WTC11 (cell line): Measurements from ENCODE around the gene KIAA1755. TPM values are rescaled to one million over a fixed set of nuclear protein-coding genes. Genes with fewer than 3 reads are reported as not detected.
A peak's percentile ranks its signal among the peaks of the same experiment; 100 is the strongest.

Experiments
- ATAC-seq: fragments of 200-7000 bp; cut with Tn5 transposase; 2 replicates; pipeline ENCODE4 v1.10.0; 2021; ENCODE audit warnings: mild to moderate bottlenecking, moderate library complexity
- CTCF ChIA-PET: fragments of 300-600 bp; sonication (Branson Sonifier 250); formaldehyde crosslinking; loops from one replicate; lab custom pipeline; 2021; ENCODE audit warnings: antibody characterized with exemption; lab: Charles Lee
- POLR2A ChIA-PET: fragments of 350-600 bp; sonication (Branson Sonifier 250); formaldehyde crosslinking; loops from one replicate; lab custom pipeline; 2021; ENCODE audit warnings: antibody characterized with exemption; lab: Charles Lee
- DNase-seq: peaks from one replicate; pipeline ENCODE4 v3.0.0; 2021; ENCODE audit warnings: low spot score
- H3K27ac Mint-ChIP-seq: 2 replicates; pipeline ENCODE4 v1.8.0; 2021; ENCODE audit warnings: mixed read lengths
- H3K27me3 Mint-ChIP-seq: 2 replicates; pipeline ENCODE4 v1.8.0; 2021; ENCODE audit warnings: low read depth, mild to moderate bottlenecking, moderate library complexity, mixed read lengths
- H3K36me3 Mint-ChIP-seq: 2 replicates; pipeline ENCODE4 v1.8.0; 2021; ENCODE audit warnings: mixed read lengths
- H3K4me1 Mint-ChIP-seq: 2 replicates; pipeline ENCODE4 v1.8.0; 2022; ENCODE audit warnings: mixed read lengths
- H3K4me3 Mint-ChIP-seq: 2 replicates; pipeline ENCODE4 v1.8.0; 2021; ENCODE audit warnings: mild to moderate bottlenecking, moderate library complexity, mixed read lengths
- H3K9me3 Mint-ChIP-seq: 2 replicates; pipeline ENCODE4 v1.8.0; 2021; ENCODE audit warnings: mixed read lengths
- FOXJ3 ChIP-seq: sonication (generic); formaldehyde crosslinking; IDR thresholded peaks from 2 replicates; pipeline ENCODE4 v1.9.0; 2021; ENCODE audit warnings: missing genetic modification reagents, mild to moderate bottlenecking, borderline replicate concordance
- NFYB ChIP-seq: sonication (generic); formaldehyde crosslinking; conservative IDR thresholded peaks from 2 replicates; pipeline ENCODE4 v1.8.0; 2022; ENCODE audit warnings: low read depth, missing genetic modification reagents
- NR3C1 ChIP-seq: sonication (generic); formaldehyde crosslinking; conservative IDR thresholded peaks from 2 replicates; pipeline ENCODE4 v1.8.1; 2023; ENCODE audit warnings: low read depth, mild to moderate bottlenecking, missing genetic modification reagents
- OVOL2 ChIP-seq: fragments of 250-450 bp; sonication (Bioruptor Pico); IDR thresholded peaks from 2 replicates; pipeline ENCODE4 v1.9.0; 2021; ENCODE audit warnings: mild to moderate bottlenecking, borderline replicate concordance
- RELA ChIP-seq: sonication (generic); formaldehyde crosslinking; IDR thresholded peaks from 2 replicates; pipeline ENCODE4 v1.8.1; 2022; ENCODE audit warnings: missing genetic modification reagents, mild to moderate bottlenecking, borderline replicate concordance
- RORB ChIP-seq: fragments of 250-450 bp; sonication (Bioruptor Pico); IDR thresholded peaks from 2 replicates; pipeline ENCODE4 v1.9.0; 2021; ENCODE audit warnings: mild to moderate bottlenecking
- SOX15 ChIP-seq: fragments of 250-450 bp; sonication (Bioruptor Pico); IDR thresholded peaks from 2 replicates; pipeline ENCODE4 v1.9.0; 2021; ENCODE audit warnings: mild to moderate bottlenecking
- TEAD4 ChIP-seq: sonication (generic); formaldehyde crosslinking; IDR thresholded peaks from 2 replicates; pipeline ENCODE4 v1.8.0; 2022; ENCODE audit warnings: mild to moderate bottlenecking, missing genetic modification reagents
- ZBTB21 ChIP-seq: sonication (generic); formaldehyde crosslinking; IDR thresholded peaks from 2 replicates; pipeline ENCODE4 v1.8.1; 2023; ENCODE audit warnings: mild to moderate bottlenecking, missing genetic modification reagents, borderline replicate concordance
- ZNF263 ChIP-seq: sonication (generic); formaldehyde crosslinking; IDR thresholded peaks from 2 replicates; pipeline ENCODE4 v1.8.1; 2022; ENCODE audit warnings: low read depth, mild to moderate bottlenecking, moderate library complexity, missing genetic modification reagents
- ZNF416 ChIP-seq: fragments of 250-450 bp; sonication (Bioruptor Pico); IDR thresholded peaks from 2 replicates; pipeline ENCODE4 v1.9.0; 2021; ENCODE audit warnings: mild to moderate bottlenecking, inconsistent platforms
- total RNA-seq: library from RNA; stranded (reverse); gene quantifications from 3 replicates; pipeline ENCODE4 v1.2.3, GENCODE V29; 2021
- TF ChIP-seq, protein P1 (sequence below): sonication (generic); formaldehyde crosslinking; IDR thresholded peaks from 2 replicates; pipeline ENCODE4 v1.8.0; 2023; ENCODE audit warnings: missing genetic modification reagents
- TF ChIP-seq, protein P2 (sequence below): fragments of 250-450 bp; sonication (Bioruptor Pico); IDR thresholded peaks from 2 replicates; pipeline ENCODE4 v1.9.0; 2021; ENCODE audit warnings: mild to moderate bottlenecking
- TF ChIP-seq, protein P3 (sequence below): sonication (generic); formaldehyde crosslinking; IDR thresholded peaks from 2 replicates; pipeline ENCODE4 v1.8.1; 2022; ENCODE audit warnings: low read depth, mild to moderate bottlenecking, moderate library complexity, missing genetic modification reagents, borderline replicate concordance
- TF ChIP-seq, protein P4 (sequence below): fragments of 200-600 bp; IDR thresholded peaks from 2 replicates; pipeline ENCODE4 v1.8.0; 2022; ENCODE audit warnings: antibody characterized with exemption

The KIAA1755 gene
- total RNA-seq, 1 experiment from 2014 or later: 0.50 TPM

DNA sequence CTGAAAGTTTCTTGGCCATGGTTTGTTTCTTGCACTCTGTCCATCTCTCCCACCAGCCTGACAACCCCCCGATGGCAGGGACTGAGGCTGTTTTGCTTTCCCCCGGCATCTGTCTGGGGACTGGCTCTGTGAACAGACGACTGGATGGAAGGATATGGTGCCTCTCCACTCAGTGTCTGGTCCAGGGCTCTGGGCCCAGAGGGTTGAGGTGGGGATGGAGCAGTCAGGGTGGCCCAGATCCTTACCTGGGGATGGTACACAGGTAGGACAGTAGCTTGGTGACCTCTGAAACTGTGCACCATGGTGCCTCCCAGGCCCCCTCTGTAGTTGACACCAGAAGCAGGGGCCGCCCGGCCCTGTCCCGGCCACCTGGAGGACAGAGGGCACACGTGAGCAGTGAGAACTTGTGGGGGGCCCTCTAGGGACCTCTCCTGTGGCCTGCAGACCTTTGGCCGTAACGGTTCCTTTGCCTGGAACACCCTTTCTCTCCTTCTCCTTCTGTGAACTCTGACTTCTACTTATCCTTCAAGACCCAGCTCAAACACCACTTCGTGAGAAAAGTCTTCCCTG is 29.5 kb downstream of the KIAA1755 start (continued):
- TF ChIP-seq RELA (CRISPR knock-in tag) (no peak), RORB (CRISPR knock-in tag) (no peak)

DNA sequence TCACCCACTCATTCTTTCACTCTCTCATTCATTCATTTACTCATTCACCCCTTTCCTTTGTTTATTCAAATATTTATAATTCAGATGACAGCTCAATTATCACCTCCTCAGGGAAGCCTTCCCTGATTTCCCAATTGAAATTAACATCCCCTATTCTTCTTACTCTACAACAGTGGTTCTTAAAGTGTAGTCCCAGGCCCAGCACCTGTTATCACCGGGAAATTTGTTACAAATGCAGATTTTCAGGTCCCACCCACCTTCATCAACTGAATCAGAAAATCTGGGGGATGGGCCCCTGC is 30.3 kb downstream of the KIAA1755 start:
- DNase-seq: no peak
- H3K4me3 Mint-ChIP-seq: no peak overlapping the region
- no peaks in the 10 kb centered on the region for H3K27me3 Mint-ChIP-seq
- no peak overlapping the region for H3K27ac Mint-ChIP-seq
- CTCF ChIA-PET: interaction anchor here (1.3 to 3.4 kb wide), 3 partner anchors 9 to 157 kb away, joined by 3 to 15 read pairs (median 3); no protein-coding TSS in a partner anchor
- POLR2A ChIA-PET: no interaction called here
- H3K9me3 Mint-ChIP-seq: peaks cover 4% of the 10 kb centered on the region
- ATAC-seq: no peak
- H3K4me1 Mint-ChIP-seq: 0 out of 2 replicates have a peak, but pooled peaks cover 3% of the 10 kb centered on the region
- TF ChIP-seq ZNF263: no peak
- TF ChIP-seq ZNF416 (CRISPR knock-in tag): no peak
- TF ChIP-seq, protein P1, sequence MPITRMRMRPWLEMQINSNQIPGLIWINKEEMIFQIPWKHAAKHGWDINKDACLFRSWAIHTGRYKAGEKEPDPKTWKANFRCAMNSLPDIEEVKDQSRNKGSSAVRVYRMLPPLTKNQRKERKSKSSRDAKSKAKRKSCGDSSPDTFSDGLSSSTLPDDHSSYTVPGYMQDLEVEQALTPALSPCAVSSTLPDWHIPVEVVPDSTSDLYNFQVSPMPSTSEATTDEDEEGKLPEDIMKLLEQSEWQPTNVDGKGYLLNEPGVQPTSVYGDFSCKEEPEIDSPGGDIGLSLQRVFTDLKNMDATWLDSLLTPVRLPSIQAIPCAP (CRISPR knock-in tag): no peak
- TF ChIP-seq ZBTB21: no peak
- TF ChIP-seq, protein P2, sequence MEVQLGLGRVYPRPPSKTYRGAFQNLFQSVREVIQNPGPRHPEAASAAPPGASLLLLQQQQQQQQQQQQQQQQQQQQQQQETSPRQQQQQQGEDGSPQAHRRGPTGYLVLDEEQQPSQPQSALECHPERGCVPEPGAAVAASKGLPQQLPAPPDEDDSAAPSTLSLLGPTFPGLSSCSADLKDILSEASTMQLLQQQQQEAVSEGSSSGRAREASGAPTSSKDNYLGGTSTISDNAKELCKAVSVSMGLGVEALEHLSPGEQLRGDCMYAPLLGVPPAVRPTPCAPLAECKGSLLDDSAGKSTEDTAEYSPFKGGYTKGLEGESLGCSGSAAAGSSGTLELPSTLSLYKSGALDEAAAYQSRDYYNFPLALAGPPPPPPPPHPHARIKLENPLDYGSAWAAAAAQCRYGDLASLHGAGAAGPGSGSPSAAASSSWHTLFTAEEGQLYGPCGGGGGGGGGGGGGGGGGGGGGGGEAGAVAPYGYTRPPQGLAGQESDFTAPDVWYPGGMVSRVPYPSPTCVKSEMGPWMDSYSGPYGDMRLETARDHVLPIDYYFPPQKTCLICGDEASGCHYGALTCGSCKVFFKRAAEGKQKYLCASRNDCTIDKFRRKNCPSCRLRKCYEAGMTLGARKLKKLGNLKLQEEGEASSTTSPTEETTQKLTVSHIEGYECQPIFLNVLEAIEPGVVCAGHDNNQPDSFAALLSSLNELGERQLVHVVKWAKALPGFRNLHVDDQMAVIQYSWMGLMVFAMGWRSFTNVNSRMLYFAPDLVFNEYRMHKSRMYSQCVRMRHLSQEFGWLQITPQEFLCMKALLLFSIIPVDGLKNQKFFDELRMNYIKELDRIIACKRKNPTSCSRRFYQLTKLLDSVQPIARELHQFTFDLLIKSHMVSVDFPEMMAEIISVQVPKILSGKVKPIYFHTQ: no peak
- TF ChIP-seq TEAD4: no peak
- TF ChIP-seq NFYB (CRISPR knock-in tag): no peak
- no peak for TF ChIP-seq NR3C1 (CRISPR knock-in tag)
- no peak for TF ChIP-seq OVOL2 (CRISPR knock-in tag)
- TF ChIP-seq SOX15: no peak
- no peak for TF ChIP-seq FOXJ3
- TF ChIP-seq, protein P3, sequence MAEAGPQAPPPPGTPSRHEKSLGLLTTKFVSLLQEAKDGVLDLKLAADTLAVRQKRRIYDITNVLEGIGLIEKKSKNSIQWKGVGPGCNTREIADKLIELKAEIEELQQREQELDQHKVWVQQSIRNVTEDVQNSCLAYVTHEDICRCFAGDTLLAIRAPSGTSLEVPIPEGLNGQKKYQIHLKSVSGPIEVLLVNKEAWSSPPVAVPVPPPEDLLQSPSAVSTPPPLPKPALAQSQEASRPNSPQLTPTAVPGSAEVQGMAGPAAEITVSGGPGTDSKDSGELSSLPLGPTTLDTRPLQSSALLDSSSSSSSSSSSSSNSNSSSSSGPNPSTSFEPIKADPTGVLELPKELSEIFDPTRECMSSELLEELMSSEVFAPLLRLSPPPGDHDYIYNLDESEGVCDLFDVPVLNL (CRISPR knock-in tag): no peak
- TF ChIP-seq, all 79 proteins: peak for 0
- no peaks in the 10 kb centered on the region for H3K36me3 Mint-ChIP-seq

DNA sequence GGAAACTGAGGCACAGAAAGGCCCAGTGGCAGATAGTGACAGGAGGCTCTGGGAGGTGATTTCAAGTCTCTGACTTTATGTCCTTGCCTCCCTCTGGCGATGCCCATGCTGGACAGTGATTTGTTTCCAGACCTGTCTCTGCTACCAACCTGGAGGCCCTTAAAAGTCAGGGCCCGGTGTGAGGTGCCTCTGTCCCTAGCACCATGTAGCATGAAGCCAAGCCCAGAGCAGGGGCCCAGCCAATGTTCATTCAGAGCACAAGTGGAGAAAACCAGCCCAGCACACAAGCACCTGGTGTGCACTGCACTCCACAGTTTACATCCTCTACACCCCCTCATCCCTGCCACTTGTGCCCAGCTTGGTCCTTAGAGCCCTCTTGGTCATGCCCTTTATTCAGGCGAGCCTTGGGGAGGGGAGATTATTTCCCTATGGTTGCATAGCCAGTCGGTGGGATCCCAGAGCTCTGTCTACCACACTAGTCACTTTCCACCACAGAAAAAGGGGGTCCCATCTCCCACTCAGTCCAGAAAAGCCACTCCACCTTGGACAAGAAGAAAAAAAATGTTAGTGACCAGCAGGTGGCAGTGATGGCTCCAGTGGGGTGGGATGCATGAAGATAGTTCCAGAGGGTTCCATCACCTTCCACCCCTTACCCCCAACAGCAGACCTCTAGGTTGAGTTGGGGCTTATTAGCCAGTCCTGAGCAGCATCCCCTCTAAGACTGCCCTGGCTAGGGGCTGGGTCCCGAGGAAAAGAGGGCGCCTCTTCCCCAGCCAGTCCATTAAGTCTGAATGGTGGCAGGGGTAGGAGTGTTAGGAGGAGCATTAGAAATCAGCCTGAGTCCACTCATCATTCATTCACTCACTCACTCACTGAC is 30.9 kb downstream of the KIAA1755 start:
- Mint-ChIP-seq H3K27ac (no peak overlapping the region), H3K36me3 (no peaks in the 10 kb centered on the region), H3K27me3 (no peaks in the 10 kb centered on the region), H3K4me1 (0 out of 2 replicates have a peak, but pooled peaks cover 3% of the 10 kb centered on the region), H3K9me3 (peaks cover 4% of the 10 kb centered on the region), H3K4me3 (no peak overlapping the region)
- TF ChIP-seq RORB (CRISPR knock-in tag): no peak
- TF ChIP-seq, protein P4, sequence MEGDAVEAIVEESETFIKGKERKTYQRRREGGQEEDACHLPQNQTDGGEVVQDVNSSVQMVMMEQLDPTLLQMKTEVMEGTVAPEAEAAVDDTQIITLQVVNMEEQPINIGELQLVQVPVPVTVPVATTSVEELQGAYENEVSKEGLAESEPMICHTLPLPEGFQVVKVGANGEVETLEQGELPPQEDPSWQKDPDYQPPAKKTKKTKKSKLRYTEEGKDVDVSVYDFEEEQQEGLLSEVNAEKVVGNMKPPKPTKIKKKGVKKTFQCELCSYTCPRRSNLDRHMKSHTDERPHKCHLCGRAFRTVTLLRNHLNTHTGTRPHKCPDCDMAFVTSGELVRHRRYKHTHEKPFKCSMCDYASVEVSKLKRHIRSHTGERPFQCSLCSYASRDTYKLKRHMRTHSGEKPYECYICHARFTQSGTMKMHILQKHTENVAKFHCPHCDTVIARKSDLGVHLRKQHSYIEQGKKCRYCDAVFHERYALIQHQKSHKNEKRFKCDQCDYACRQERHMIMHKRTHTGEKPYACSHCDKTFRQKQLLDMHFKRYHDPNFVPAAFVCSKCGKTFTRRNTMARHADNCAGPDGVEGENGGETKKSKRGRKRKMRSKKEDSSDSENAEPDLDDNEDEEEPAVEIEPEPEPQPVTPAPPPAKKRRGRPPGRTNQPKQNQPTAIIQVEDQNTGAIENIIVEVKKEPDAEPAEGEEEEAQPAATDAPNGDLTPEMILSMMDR: peak; percentile 38; the same call in 1 of the 2 replicates
- ATAC-seq: peak; percentile 60
- ChIA-PET POLR2A (no interaction called here), CTCF (interaction anchor here (1.3 to 3.4 kb wide), 3 partner anchors 9 to 156 kb away, joined by 3 to 15 read pairs (median 3); no protein-coding TSS in a partner anchor)
- no peak for DNase-seq
